SK-N-SH (cell line): ENCODE results near the gene EIF4E2.

ENCODE experiments used
- CTCF ChIP-seq: fragments of 200-600 bp; sonication (generic); IDR thresholded peaks from 2 replicates; pipeline ENCODE4 v1.6.1; 2017; ENCODE audit warnings: antibody characterized with exemption, mild to moderate bottlenecking, moderate library complexity
- EP300 ChIP-seq, 2 experiments: IDR thresholded peaks; 2 replicates each; pipeline versions ENCODE4 v1.4.0 to v1.6.1; 2012; ENCODE audit warnings: borderline replicate concordance in 1 of 2, low read depth in 1 of 2, low read length in 1 of 2
- MXI1 ChIP-seq: IDR thresholded peaks from 2 replicates; pipeline ENCODE4 v1.6.1; 2012; ENCODE audit warnings: mild to moderate bottlenecking, low read depth, low read length, improper control_type of control experiment
- RAD21 ChIP-seq: IDR thresholded peaks from 2 replicates; pipeline ENCODE4 v1.6.1; 2012; ENCODE audit warnings: mild to moderate bottlenecking, low read length
- SIN3A ChIP-seq: IDR thresholded peaks from 2 replicates; pipeline ENCODE4 v1.6.1; 2012; ENCODE audit warnings: low read depth, mild to moderate bottlenecking, low read length, moderate library complexity, borderline replicate concordance
- TAF1 ChIP-seq: IDR thresholded peaks from 2 replicates; pipeline ENCODE4 v1.6.1; 2012; ENCODE audit warnings: low read depth, mild to moderate bottlenecking, low read length, moderate library complexity, borderline replicate concordance
- TCF12 ChIP-seq: IDR thresholded peaks from 2 replicates; pipeline ENCODE4 v1.4.0; 2012
- TEAD4 ChIP-seq: IDR thresholded peaks from 2 replicates; pipeline ENCODE4 v1.4.0; 2012; ENCODE audit warnings: mild to moderate bottlenecking, borderline replicate concordance; ENCODE audit not compliant: insufficient read depth
- YY1 ChIP-seq: IDR thresholded peaks from 2 replicates; pipeline ENCODE4 v1.4.0; 2012; ENCODE audit warnings: low read depth, mild to moderate bottlenecking

DNA sequence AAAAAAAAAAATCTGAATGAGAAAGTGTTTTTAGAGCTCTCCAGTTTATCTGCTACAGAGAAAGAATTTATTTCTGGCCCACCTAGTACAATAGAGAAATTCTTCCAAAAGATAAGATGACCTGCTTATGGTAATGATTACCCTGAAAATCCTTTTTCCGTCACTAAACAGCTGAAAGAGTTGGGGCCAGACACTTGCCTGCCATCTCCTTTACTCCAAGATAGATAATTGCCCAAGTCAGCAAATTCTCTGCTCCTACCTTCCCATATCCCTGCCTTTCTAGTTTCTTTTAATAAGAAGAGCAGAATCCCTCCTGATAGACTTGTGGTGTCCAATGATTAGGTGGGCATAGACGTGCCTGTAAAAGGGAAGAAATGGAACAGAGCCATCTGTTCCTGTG is 28.1 kb downstream of the EIF4E2 start:
- TF ChIP-seq CTCF: no peak
- no peak for TF ChIP-seq EP300 (IDR thresholded peaks at IDR 0.05; ENCODE audit: borderline replicate concordance in 1 of 2, low read depth in 1 of 2, low read length in 1 of 2)
- TF ChIP-seq TAF1: no peak
- no peak for TF ChIP-seq RAD21
- no peak for TF ChIP-seq TCF12
- no peak for TF ChIP-seq MXI1
- TF ChIP-seq TEAD4: no peak
- no peak for TF ChIP-seq SIN3A
- TF ChIP-seq YY1: no peak
